GM19240 (cell line): ENCODE results near the gene C1orf35.

Source experiments
- DNase-seq: peaks from one replicate; pipeline ENCODE4 v3.0.0; 2011; ENCODE audit warnings: low spot score; ENCODE audit not compliant: insufficient read length

C1orf35 gene

DNA sequence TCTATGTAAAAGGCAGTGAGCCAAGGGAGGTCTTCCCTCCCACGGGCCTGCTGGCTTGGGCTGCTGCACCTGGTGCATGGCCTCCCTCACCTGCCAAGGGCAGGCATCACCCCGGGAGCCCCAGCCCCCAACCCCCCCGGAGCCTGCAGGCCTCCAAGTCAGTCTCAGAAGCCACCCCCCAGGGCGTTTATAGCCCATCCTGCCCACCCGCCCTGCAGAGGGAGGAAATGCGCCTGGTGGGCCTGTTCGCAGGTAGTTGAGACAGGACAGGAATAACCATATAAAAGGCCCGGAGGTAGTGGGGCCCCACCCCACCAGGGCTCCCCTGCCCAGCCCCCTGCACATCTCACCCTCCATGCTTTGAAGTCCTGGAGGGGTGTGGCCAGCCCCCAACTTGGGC is 38.8 kb downstream of the C1orf35 start:
- no peak for DNase-seq

DNA sequence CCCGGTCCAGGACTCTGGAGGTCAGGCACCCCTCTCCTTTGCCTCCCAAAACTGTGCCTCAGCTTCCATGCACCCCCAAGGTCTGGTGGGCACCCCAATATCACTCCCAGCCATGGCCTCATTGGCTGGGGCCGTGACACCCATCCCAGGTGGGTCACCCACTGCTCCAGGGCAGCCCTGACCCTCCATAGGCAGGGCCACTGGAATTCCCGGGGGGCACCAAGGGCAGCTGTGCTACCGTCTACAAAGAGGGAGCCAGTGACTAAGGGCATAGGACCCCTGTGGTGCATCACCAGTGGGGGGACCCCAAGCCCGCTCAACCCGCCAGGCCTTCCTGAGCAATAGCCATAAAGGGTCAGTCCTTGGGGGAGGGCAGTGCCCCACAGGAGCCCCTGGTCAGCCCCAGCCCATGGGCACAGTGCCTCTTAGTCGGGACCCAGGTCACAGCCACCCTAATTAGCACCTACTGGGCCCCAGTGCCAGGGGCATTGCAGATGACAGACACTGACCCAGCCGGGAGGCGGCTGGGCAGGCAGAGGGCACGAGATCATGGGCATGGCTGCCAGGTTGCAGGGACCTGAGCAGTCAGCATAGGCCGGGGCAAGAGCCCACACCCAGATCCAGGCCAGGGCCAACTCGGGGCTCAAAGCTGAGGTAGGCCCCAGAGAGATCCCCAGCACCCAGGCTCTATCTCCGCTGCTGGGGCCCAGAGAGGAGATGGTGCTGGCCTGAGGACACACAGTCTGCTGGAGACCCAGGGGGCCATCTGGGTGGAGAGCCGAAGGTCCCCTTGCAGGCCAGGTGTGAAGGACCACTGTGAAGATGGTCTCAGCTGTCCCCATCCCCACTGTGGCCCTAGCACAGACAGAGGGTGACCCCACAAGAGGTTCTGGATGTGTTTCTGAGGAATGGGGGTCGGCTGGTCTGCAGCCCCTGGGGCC is 39.6 kb downstream of the C1orf35 start:
- DNase-seq: no peak

GRCh38 chr1:228062812-228063211 is 40.3 kb downstream of the C1orf35 start:
- DNase-seq: no peak

DNA sequence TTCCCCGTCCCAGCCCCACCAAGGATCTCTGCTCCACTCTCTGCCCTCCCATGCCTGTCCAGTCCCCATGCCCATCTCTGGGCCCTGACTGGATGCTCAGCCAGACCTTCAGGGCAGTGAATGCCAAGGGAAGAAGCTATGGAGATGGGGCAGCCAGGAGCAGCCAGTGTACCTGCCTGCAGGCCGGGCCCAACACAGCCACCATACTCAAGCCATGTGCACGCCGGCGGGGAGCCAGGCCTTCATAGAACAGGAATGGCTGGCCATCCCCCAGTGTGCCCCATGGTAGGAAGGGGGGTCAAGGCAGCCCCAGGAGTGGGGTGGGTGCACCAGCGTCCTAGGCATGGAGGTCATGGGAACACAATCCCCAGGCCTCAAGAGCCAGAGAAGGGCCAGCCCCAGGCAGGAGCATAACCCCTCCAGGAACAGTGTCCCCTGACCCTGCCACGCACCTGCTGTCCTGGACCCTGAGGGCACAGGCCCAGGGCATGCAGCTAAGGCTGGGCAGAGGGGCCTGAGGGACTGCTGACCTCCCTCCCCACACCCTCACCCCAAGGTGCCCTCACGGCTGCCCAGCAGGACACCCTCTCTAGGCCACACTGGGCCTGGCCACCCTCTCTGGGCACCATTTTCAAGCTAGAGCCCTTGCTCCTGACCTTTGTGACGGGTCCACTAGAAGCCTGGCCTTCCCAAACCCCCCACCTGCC is 40.9 kb downstream of the C1orf35 start:
- no peak for DNase-seq

DNA sequence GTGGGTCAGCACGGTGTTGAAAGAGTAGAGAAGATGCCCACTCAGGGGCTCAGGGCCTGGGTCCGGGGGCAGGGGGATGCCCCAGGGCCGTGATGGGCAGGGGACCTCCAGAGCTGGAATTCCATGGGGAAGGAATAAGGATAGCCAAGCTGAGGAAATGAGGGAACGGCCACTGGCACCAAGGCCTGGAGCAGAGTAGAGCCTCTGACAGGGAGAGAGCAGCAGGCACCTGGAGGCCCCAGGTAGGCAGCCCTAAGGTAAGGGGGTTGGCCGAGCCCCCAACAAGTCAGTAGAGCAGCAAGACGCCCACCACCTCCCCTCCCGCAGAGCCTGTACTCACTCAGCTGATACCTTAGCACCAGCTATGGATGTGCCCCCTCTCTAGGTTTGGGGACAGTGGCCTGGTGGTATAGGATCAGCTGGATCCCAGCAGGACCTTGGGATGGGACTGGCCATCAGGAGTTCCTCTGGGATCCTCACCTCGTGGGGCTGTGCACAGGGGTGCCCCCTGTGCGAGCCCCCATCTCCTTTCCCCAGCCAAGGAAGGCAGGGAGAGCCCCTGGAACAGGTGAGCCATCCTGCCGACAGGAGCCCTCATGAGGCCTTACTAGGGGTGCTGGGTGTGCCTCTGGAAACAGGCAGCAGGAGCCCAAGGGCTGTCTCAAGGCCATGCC is 41.6 kb downstream of the C1orf35 start:
- no peak for DNase-seq

GRCh38 chr1:228060458-228061190 is 42.5 kb downstream of the C1orf35 start:
- DNase-seq: no peak

GRCh38 chr1:228059634-228060457 is 43.3 kb downstream of the C1orf35 start:
- DNase-seq: no peak

GRCh38 chr1:228058949-228059633 is 44.0 kb downstream of the C1orf35 start:
- DNase-seq: no peak

DNA sequence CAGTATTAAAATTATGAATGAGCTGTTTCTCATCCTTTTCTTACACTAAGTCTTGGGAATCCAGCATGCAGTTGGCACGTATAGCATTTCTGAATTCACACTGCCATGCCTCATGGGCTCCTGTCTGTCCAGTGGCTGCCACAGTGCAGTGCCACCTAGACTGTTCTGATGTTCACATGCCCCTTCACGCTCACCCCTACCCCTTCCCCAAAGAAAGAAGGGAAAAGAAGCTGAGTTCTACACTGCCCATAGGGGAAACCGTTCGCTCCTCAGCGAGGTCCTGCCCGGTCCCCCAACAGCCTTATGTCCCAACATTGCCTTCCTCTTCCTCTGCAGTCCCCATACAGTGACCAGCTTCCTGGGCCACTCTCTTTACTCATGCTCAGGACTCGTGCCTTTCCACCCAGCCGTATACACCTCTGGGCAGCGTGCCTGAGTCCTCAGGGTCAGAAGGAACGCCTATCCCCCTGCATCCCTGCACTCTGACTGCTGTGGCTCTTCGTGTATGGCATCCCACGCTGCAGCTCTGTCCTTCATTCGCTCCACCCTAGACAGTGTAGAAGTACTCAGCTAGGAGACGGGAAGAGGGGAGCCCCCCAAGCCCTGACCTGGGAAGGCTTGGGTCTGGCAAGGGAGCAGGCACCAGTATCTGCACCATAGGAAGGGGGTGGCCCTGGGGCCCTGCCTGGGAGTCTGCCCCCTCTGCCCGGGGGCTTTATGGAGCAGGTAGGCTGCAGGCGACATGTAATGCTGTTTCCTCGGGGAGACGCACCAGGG is 44.8 kb downstream of the C1orf35 start:
- no peak for DNase-seq
